ENCODE results near the gene SLC26A5.

Gene SLC26A5

DNA sequence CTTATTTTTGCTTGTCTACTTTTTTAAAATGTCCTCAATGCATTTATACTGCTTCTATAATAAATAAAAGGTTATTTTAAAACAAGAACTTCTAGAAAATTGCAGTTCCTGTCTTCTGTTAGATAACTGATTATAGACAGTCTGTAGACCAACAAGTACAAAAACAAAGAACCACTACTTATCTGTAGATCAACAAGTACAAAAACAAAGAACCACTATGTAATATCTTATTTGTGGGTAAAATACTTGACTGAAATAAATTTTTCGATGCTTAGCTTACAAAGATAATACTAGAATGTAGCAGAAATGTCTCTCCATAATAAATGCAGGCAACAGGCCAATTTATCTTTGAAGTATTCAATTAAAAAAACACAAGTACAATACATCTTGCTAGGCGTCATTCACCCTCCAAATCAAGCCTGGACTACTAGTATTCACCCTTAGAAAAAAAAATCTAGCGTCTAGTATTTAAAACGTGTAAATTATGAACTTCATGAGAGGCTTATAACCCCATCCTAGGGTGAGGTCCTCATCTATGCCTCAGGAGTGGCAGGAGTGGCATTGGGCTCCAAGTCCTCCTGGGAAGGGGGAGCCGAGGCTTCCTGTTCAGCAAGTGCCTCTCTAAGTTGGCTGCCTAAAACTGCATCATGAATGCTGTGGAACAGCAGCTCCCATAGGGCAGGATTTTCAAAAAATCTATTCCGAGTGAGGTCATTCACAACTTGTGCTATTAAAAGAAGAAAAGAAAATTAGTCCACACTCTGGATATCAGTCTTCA is 72.0 kb downstream of the SLC26A5 start:
- no peak overlapping the region for H3K4me3 ChIP-seq (ENCODE audit: low read depth, low read length)
- TF ChIP-seq, protein P1, sequence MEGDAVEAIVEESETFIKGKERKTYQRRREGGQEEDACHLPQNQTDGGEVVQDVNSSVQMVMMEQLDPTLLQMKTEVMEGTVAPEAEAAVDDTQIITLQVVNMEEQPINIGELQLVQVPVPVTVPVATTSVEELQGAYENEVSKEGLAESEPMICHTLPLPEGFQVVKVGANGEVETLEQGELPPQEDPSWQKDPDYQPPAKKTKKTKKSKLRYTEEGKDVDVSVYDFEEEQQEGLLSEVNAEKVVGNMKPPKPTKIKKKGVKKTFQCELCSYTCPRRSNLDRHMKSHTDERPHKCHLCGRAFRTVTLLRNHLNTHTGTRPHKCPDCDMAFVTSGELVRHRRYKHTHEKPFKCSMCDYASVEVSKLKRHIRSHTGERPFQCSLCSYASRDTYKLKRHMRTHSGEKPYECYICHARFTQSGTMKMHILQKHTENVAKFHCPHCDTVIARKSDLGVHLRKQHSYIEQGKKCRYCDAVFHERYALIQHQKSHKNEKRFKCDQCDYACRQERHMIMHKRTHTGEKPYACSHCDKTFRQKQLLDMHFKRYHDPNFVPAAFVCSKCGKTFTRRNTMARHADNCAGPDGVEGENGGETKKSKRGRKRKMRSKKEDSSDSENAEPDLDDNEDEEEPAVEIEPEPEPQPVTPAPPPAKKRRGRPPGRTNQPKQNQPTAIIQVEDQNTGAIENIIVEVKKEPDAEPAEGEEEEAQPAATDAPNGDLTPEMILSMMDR (conservative IDR thresholded peaks at IDR 0.05; ENCODE audit: low read depth, low read length), result no peak
- DNase-seq (ENCODE audit: low read depth), result no peak

DNA sequence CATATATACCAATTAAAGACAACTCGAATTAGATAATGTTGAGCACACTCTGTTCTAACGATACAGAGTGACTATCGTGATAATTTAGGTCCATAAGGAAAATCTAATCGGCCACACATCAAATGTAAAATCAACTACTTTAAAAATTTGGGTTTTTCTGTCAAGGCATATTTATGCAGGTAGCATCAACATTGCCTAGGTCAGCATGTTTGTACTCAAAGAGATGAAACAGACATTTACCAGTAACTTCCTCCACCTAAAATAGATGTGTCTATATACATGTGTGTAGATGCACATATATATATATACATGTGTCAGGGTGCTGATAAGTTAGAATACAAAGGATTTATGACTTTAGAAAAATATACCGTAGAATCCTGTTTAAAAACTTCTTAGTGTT is 76.6 kb downstream of the SLC26A5 start:
- no peak overlapping the region for H3K4me3 ChIP-seq (ENCODE audit: low read depth, low read length)
- no peak for DNase-seq (ENCODE audit: low read depth)
- TF ChIP-seq, protein P1 (conservative IDR thresholded peaks at IDR 0.05; ENCODE audit: low read depth, low read length), result no peak

DNA sequence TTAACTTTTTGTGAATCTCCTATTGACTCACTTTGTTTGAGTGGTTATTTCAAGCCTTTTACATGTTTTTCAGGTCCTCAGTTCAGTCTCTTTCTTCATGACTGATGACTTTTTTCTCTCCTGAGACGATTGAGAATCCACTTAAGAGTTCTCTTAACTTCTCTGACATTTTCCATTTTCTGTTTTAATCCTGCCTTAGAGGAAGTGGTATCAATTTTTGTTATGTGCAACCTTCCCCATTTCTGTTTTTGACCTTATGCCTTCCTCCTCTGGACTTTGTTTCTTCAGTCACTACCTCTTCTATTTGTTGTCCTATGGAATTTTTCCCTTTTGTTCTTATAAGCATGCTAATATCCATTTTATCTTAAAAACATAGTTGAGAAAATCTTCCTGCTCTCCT is 96.2 kb downstream of the SLC26A5 start:
- no peak for DNase-seq (ENCODE audit: low read depth)
- H3K4me3 ChIP-seq (ENCODE audit: low read depth, low read length), result no peak overlapping the region
- TF ChIP-seq, protein P1 (conservative IDR thresholded peaks at IDR 0.05; ENCODE audit: low read depth, low read length), result no peak

DNA sequence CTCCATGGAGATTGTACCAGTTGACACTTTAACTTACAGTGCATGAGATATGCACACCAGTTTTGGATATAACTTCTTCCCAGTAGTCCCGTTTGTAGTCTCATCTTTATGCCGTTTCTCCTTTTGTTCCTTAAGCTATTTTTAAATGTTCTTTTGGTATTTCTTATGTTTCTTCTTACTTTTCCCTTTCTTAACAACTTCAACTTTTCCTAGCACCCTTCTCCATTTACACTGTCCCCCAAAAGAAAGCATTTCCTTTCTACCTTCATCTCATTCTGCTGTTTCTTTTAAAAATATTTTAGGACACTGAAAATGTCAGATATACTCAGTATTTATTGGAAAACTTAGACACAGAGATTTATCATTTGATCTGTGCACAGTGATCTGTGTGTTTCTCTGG is 97.0 kb downstream of the SLC26A5 start:
- TF ChIP-seq, protein P1 (conservative IDR thresholded peaks at IDR 0.05; ENCODE audit: low read depth, low read length), result no peak
- H3K4me3 ChIP-seq (ENCODE audit: low read depth, low read length), result peak overlapping the region; percentile 79
- no peak for DNase-seq (ENCODE audit: low read depth)

DNA sequence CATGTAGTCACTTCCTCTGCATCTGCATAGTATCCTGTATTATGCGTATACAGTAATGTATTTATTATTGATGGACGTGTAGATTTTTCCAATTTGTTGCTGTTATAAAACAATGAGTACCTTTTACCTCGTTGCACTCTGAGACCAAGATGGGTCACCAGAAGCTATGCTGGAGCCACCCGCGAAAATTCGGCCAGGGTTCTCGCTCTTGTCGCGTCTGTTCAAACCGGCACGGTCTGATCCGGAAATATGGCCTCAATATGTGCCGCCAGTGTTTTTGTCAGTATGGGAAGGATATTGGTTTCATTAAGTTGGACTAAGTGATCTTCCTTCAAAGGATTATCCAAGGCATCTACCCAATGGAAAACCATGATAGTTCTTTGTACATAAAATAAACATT is 97.6 kb downstream of the SLC26A5 start:
- no peak for DNase-seq (ENCODE audit: low read depth)
- TF ChIP-seq, protein P1 (conservative IDR thresholded peaks at IDR 0.05; ENCODE audit: low read depth, low read length), result no peak
- H3K4me3 ChIP-seq (ENCODE audit: low read depth, low read length), result peak overlapping the region; percentile 79

DNA sequence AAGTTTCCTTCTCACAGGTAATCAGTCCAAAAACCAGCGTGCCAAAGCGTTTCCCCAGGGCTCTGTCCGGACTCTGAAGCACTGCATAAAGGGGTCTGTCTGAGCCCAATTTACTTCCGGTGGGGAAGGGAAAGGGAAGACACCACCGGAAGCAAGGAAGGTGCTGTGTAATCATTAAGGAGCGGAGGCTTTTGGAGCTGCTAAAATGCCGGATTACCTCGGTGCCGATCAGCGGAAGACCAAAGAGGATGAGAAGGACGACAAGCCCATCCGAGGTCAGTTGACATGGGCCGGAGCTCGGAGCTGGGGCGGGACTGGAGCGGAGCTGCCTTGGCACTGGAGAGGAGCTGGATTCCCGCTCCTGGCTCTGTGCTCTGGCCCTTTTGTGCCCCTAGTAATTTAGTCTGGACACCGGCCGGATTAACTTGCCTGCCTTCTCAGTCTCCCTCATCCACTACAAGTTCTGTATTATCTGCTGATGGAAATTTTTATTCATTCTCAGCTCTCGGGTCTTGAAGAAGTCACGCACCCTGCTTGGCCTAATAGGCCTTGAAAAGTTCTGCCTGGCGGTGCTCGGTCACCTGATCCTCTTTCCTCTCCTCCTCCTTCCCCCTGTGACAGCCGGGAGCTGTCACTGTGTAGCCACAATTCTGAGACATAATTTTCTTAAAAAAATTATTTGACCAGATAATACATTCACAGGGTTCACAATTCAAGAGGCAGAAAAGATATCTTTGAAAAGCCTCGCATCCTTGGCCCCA is 98.3 kb downstream of the SLC26A5 start, which contains the start of gene PSMC2:
PSMC2 (plus strand) TSS at position 137 of the 761 bp plus-strand sequence; CDS start at position 206, 69 bp downstream.
- H3K4me3 ChIP-seq (ENCODE audit: low read depth, low read length), result peak within 1 kb of the TSS; percentile 79
- DNase-seq (ENCODE audit: low read depth), result peak; percentile 95
- TF ChIP-seq, protein P1 (conservative IDR thresholded peaks at IDR 0.05; ENCODE audit: low read depth, low read length), result no peak
